Measurements from ENCODE around the gene ARL15.

Gene ARL15

DNA sequence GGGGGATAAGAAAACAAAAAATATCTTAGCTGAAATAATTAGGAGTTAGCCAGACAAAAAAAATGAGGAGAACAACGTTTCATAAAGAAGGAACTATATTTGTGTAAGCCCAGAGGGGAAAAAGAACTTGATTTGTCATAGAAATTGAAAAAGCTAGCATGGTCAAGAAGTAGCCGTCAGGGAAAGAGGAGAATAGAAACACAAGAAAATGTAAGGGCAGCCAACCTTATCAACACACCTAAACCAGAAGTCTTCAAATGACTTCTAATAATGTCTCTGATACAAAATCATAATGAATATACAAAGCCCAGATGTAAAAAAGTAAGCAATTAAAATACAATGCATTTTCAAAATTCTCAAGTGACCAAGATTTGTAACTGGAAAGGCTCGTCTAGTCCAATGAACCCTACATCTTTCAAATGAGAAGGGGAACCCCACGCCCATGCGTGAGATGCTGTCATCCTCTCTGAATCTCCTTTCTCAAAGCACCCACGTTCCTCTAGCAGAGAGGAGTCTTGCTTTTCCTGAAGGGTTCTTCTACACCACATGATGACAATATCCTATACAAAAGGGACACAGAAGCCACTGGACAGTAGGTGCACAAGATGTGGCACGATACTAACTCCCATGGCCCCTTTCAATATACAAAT lies 103.7 kb downstream of the ARL15 start:
- H3K4me1 ChIP-seq (ENCODE audit: insufficient read depth, low read length) = peaks cover 10% of the 10 kb centered on the region
- no peak overlapping the region for H3K9ac ChIP-seq (ENCODE audit: low read depth, low read length)
- H3K36me3 ChIP-seq (ENCODE audit: insufficient read depth, low read length) = no peaks in the 10 kb centered on the region
- H3K9me3 ChIP-seq (ENCODE audit: control insufficient read depth, insufficient read depth, low read length) = peaks cover 5% of the 10 kb centered on the region

DNA sequence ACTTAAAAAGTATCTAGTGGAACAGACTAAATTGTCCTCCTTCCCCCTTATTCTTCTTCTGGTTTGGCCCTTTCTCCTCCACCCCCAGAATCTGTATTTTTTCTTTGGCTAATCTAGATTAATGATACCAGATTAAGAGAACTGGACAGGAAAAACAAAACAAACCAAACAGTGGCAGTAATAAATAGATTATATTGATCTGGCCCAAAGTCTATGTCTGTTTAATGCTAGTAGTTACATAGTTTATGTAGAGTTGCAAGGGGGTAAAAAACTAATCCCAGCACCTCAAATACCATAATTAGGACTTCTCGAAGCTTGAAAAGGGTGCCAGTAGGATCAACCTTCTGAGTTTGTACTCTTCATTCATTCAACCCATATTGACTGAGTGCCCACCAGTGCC lies 104.5 kb downstream of the ARL15 start:
- Histone ChIP-seq H3K4me1 (ENCODE audit: insufficient read depth, low read length) (peaks cover 10% of the 10 kb centered on the region), H3K36me3 (ENCODE audit: insufficient read depth, low read length) (no peaks in the 10 kb centered on the region), H3K9me3 (ENCODE audit: control insufficient read depth, insufficient read depth, low read length) (peaks cover 5% of the 10 kb centered on the region), H3K9ac (ENCODE audit: low read depth, low read length) (no peak overlapping the region)

DNA sequence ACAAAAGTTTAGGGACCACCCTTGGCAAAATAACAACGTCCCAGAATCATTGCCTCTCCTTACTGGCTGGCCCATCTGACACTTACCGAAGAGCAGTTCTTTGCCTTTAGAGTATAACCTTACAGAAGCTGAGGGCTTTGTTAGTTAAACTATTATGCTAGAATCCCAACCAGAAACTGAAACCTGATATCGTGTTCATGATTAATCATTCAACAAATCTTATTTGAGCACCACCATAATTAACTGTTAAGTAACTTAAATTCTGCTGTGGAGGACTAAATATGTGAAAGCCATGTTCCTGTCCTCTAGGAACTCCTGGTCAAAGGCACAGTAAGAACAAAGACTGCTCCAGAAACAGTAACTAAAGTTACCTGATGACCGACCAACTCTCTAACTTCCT lies 104.9 kb downstream of the ARL15 start:
- Histone ChIP-seq H3K9me3 (ENCODE audit: control insufficient read depth, insufficient read depth, low read length) (peaks cover 5% of the 10 kb centered on the region), H3K4me1 (ENCODE audit: insufficient read depth, low read length) (peaks cover 10% of the 10 kb centered on the region), H3K36me3 (ENCODE audit: insufficient read depth, low read length) (no peaks in the 10 kb centered on the region), H3K9ac (ENCODE audit: low read depth, low read length) (no peak overlapping the region)

DNA sequence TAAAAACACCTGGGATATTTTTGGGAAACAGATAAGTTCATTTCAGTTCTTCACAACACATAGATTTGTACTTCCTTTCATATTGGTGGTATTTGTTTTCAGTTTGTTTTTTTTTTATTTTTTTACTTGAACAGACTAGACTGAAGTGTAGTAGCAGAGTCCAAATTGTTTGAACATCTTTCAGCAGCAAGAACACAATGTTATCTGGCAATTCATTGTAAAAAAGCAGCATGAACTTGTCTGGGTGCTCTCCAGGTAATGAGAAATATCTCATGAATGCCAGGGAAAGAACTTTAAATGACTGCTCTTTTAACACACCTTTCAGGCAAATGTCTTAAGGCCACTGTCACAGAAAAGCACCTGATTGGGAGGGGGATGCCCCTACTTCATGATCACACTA lies 113.4 kb downstream of the ARL15 start:
- Histone ChIP-seq H3K36me3 (ENCODE audit: insufficient read depth, low read length) (no peaks in the 10 kb centered on the region), H3K9ac (ENCODE audit: low read depth, low read length) (no peak overlapping the region), H3K9me3 (ENCODE audit: control insufficient read depth, insufficient read depth, low read length) (no peaks in the 10 kb centered on the region; the same call in 1 of the 2 replicates), H3K4me1 (ENCODE audit: insufficient read depth, low read length) (no peaks in the 10 kb centered on the region)

DNA sequence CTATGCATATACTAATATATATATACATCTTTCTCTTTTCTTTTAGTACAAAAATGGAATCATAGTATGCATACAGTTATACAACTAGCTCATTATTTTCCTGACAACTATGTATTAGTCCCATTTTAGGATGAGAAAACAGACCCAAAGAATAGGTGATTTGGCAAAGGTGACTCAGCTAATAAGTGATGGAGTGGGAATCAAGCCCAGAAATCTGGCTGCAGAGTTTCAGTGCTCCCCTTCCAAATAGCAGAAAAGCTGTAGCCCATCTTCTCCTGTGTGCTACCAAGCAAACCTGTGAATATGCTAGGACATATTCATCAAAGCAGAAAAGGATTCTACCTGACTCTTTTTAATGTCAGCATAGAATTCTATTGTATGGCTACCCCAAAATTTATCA lies 114.7 kb downstream of the ARL15 start:
- H3K36me3 ChIP-seq (ENCODE audit: insufficient read depth, low read length) = no peaks in the 10 kb centered on the region
- no peaks in the 10 kb centered on the region for H3K4me1 ChIP-seq (ENCODE audit: insufficient read depth, low read length)

DNA sequence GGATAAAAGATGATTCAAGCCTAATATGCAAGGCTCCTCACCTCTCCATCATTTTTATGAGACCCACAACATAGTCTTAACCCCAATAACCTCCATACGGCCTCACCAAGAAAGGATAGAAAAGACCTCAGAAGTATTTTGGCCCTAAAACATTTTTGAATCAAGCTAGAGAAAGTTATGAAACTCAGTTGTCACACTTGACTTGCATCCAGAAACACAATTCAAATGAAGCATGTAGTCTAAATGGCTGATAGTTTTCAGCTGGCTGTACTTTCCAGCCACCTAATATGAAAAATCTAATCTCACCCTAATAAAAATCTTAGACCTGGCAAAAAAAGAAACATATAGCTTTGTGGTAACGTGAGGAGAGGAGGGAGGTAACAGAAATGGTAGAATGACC lies 116.1 kb downstream of the ARL15 start:
- Histone ChIP-seq H3K36me3 (ENCODE audit: insufficient read depth, low read length) (no peaks in the 10 kb centered on the region), H3K9ac (ENCODE audit: low read depth, low read length) (no peak overlapping the region), H3K9me3 (ENCODE audit: control insufficient read depth, insufficient read depth, low read length) (no peaks in the 10 kb centered on the region), H3K4me1 (ENCODE audit: insufficient read depth, low read length) (no peaks in the 10 kb centered on the region)

More for the DNA sequence above, 114.7 kb downstream of the ARL15 start:
- Histone ChIP-seq H3K9me3 (ENCODE audit: control insufficient read depth, insufficient read depth, low read length) (no peaks in the 10 kb centered on the region), H3K9ac (ENCODE audit: low read depth, low read length) (no peak overlapping the region)

DNA sequence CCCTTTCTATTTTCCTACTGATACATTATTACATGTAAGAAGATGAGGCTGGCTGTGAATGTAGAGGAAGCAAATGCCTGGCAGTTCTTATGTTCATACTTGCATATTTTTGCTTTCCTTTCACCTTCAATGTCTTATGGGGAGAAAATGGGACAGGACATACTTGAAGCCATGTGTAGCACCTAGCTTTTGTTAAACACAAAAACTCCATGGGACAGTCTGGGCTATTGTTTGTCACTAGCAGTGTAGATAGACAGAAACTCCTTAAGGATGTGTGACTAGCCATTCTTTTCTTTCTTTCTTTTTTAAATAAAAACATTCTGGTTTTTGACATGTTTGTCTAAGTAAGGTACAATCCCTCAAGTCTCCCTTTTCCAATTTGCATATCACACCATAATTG lies 122.7 kb downstream of the ARL15 start:
- H3K9ac ChIP-seq (ENCODE audit: low read depth, low read length) = no peak overlapping the region
- no peaks in the 10 kb centered on the region for H3K9me3 ChIP-seq (ENCODE audit: control insufficient read depth, insufficient read depth, low read length)
- no peaks in the 10 kb centered on the region for H3K4me1 ChIP-seq (ENCODE audit: insufficient read depth, low read length)
- H3K36me3 ChIP-seq (ENCODE audit: insufficient read depth, low read length) = no peaks in the 10 kb centered on the region

DNA sequence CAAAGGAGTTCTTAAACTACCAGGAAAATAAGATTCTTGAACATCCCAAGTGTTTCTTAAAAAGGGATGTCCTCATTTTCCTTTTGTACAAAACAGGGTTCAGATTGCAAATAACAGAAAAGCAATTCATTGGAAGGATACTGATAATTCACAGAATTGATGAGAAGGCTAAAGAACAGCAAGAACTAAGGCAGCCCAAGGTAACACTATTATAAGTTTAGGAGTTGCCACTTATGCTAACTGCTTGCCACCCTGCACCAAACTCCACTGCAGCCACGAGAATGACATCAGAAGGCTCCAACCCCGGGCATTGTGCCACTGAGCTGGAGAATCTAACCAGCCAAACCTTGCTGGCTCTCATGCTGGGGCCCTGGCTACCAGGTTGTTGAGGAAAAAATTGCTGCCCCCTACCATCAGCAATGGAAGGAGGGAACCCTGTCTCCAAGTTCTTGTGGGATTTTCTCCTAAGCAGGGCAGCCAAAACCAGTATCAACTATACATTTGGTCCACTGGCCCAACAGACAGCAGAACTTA lies 123.4 kb downstream of the ARL15 start:
- no peaks in the 10 kb centered on the region for H3K4me1 ChIP-seq (ENCODE audit: insufficient read depth, low read length)

DNA sequence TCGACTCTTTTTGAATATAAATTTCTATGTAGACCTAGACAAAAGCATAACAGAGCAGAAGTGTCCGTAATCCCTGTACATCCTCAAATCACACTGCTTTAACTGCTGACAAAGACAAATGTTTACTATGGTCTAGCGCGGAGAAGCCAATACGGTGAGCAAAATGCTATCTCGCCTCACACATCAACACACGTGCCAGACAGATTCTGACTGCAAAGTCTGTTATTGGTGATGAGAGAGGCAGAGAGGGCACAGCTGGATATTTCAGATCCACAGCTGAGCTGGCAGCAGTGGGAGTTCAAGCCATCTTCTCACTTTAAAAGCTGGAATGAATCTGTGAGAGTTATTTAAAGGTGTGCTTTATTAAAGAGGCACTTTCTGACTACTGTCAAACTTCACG lies 124.3 kb downstream of the ARL15 start:
- Histone ChIP-seq H3K9ac (ENCODE audit: low read depth, low read length) (no peak overlapping the region), H3K9me3 (ENCODE audit: control insufficient read depth, insufficient read depth, low read length) (no peaks in the 10 kb centered on the region), H3K36me3 (ENCODE audit: insufficient read depth, low read length) (no peaks in the 10 kb centered on the region), H3K4me1 (ENCODE audit: insufficient read depth, low read length) (no peaks in the 10 kb centered on the region; the same call in 1 of the 2 replicates)

More for the DNA sequence above, 123.4 kb downstream of the ARL15 start:
- no peaks in the 10 kb centered on the region for H3K36me3 ChIP-seq (ENCODE audit: insufficient read depth, low read length)
- H3K9me3 ChIP-seq (ENCODE audit: control insufficient read depth, insufficient read depth, low read length) = no peaks in the 10 kb centered on the region
- H3K9ac ChIP-seq (ENCODE audit: low read depth, low read length) = no peak overlapping the region

DNA sequence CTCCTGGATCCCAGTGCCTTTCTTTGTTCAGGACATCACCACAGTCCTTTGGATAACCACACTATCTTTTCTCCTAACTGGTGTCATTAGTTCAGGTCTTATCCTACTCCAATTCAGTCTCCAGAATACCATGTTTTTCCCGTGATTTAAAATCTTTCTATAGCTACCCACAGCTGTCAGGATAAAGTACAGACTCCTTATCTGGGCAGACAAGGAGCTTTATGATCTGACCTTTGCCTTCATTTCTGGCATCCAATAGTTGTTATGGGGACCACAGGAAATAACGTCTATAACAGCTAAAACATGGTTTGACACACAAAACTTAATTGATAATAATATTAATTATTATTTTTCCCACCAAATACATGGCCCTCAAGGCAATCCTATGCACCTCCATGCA lies 125.6 kb downstream of the ARL15 start:
- Histone ChIP-seq H3K4me1 (ENCODE audit: insufficient read depth, low read length) (peaks cover 6% of the 10 kb centered on the region; the same call in 1 of the 2 replicates), H3K36me3 (ENCODE audit: insufficient read depth, low read length) (no peaks in the 10 kb centered on the region)

DNA sequence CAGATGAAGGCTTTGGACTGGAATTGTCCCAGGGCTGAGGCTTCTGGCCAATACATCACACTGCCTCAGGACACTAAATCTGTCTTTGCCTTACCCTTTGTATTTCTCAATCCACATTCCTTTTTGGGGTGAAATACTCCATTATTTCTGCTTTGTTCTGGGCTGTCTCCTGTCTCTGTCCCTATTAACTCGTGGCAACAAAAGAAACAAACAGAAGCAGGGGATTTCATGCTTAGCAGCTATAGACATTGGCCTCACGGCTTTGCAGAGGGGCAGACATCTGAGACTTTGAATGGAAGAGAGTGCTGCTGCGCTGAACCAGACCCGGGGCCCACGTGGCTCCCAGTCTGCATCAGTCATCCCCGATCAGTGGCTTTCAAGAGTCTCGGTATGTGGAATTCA lies 129.7 kb downstream of the ARL15 start:
- Histone ChIP-seq H3K9me3 (ENCODE audit: control insufficient read depth, insufficient read depth, low read length) (no peaks in the 10 kb centered on the region), H3K36me3 (ENCODE audit: insufficient read depth, low read length) (no peaks in the 10 kb centered on the region), H3K9ac (ENCODE audit: low read depth, low read length) (no peak overlapping the region), H3K4me1 (ENCODE audit: insufficient read depth, low read length) (peaks cover 6% of the 10 kb centered on the region; the same call in 1 of the 2 replicates)

More for the DNA sequence above, 125.6 kb downstream of the ARL15 start:
- Histone ChIP-seq H3K9ac (ENCODE audit: low read depth, low read length) (no peak overlapping the region), H3K9me3 (ENCODE audit: control insufficient read depth, insufficient read depth, low read length) (no peaks in the 10 kb centered on the region)

DNA sequence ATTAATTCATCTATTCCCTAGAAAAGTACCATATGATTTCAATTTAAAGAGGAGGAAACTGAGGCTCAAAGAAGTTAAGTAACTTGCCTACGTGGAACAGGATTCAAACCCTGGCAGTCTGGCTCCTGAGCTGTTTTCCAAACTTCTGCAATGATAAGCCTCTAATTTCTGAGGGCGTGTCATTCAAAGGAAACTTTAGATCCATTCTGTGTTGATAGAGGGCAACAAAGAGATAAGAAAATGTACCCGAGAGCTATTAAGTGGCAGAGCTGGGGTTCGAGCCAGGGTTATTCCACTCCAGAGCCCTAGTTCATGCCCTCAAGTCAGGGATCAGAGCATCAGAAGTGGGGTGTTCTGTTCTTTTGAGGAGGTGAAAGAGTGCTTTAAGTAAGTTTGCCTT lies 131.4 kb downstream of the ARL15 start:
- no peak overlapping the region for H3K9ac ChIP-seq (ENCODE audit: low read depth, low read length)
- peaks cover 6% of the 10 kb centered on the region; the same call in 1 of the 2 replicates for H3K4me1 ChIP-seq (ENCODE audit: insufficient read depth, low read length)
- no peaks in the 10 kb centered on the region for H3K9me3 ChIP-seq (ENCODE audit: control insufficient read depth, insufficient read depth, low read length)
- no peaks in the 10 kb centered on the region for H3K36me3 ChIP-seq (ENCODE audit: insufficient read depth, low read length)

DNA sequence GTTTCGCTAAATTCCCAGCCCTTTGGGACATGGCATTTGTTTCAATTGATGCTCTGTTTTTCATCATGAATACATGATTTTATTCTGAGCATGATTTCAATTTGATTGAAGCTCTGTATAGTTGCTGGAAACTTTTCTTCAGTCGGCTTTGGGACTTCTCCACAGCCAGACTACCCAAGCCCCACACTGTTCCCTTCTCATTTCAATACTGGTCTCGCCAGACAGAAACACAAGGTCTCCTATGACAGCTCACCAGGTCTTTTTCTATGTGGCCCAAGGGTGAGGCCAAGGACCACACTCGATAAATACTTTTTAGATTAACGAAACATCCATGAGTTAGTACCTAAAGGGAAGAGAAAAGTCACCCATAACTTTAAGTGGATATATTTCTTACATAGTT lies 132.2 kb downstream of the ARL15 start:
- Histone ChIP-seq H3K9ac (ENCODE audit: low read depth, low read length) (no peak overlapping the region), H3K9me3 (ENCODE audit: control insufficient read depth, insufficient read depth, low read length) (no peaks in the 10 kb centered on the region), H3K36me3 (ENCODE audit: insufficient read depth, low read length) (no peaks in the 10 kb centered on the region), H3K4me1 (ENCODE audit: insufficient read depth, low read length) (peaks cover 6% of the 10 kb centered on the region; the same call in 1 of the 2 replicates)

DNA sequence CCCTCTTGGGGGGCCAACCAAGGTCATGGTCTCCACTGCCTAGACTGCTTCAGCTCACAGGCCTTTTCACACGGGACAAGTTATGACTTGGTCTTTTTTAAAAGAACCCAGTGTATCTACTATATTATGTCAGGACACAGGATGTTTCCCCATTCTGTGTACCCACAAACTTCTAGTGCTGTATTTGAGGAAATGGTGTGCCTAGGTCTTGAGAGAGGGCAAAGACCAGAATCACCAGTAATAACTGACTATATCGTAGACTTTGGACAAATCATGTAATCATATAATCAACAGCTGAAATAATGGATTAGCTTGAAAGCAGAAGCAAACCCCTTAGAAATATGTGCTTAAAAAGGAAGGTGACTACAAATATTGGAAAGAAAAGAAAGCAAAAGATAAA lies 133.3 kb downstream of the ARL15 start:
- no peaks in the 10 kb centered on the region for H3K9me3 ChIP-seq (ENCODE audit: control insufficient read depth, insufficient read depth, low read length)
- H3K4me1 ChIP-seq (ENCODE audit: insufficient read depth, low read length) = peaks cover 6% of the 10 kb centered on the region; the same call in 1 of the 2 replicates
- H3K9ac ChIP-seq (ENCODE audit: low read depth, low read length) = no peak overlapping the region
- H3K36me3 ChIP-seq (ENCODE audit: insufficient read depth, low read length) = no peaks in the 10 kb centered on the region

DNA sequence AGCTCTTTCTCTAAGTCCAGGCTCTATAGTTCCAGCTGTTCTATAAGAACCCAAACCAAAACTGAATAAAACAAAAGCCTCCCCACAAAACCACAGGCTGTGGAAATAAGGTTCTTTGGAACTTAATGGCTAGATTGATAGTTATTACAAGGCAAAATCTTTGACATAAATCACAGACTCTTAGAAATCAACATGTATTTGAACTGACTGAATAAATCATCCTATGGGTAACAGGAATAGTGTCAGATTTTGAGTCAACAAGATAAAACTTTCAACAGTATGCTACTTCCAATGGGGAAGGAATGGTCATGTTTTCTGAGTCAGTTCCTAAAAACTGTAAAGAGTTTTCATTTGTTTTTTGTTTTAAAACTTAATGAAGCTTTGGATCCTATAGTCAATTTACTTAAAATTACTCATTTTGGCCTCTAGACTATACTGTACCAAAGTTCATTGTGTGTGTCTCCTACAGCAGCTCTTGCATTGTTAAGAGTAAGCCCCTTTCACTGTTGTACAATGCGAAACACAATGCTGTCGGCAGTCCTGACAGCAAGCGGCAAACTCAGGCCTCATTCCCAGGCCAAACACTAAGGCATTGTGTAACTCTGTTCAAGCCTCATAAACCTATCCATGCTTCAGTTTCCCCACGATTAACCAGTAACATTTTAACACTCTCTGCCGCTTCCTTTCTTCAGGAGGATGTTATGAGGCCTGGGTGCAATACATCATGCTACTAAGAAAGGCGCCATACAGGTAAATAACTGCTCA lies 134.1 kb downstream of the ARL15 start:
- H3K4me1 ChIP-seq (ENCODE audit: insufficient read depth, low read length) = peaks cover 6% of the 10 kb centered on the region; the same call in 1 of the 2 replicates
- no peaks in the 10 kb centered on the region for H3K9me3 ChIP-seq (ENCODE audit: control insufficient read depth, insufficient read depth, low read length)
- no peak overlapping the region for H3K9ac ChIP-seq (ENCODE audit: low read depth, low read length)
- H3K36me3 ChIP-seq (ENCODE audit: insufficient read depth, low read length) = no peaks in the 10 kb centered on the region
